B cell (primary cell): ENCODE data around the gene RBM39.

Experiments used
- CTCF ChIP-seq: fragments of 200-600 bp; IDR thresholded peaks from one replicate; pipeline ENCODE4 v1.8.0; 2022; ENCODE audit warnings: antibody characterized with exemption, mild to moderate bottlenecking
- EZH2 ChIP-seq: IDR thresholded peaks from 2 replicates; pipeline ENCODE4 v1.6.1; 2012; ENCODE audit warnings: borderline replicate concordance, low read depth, mild to moderate bottlenecking, moderate library complexity, low read length; ENCODE audit not compliant: insufficient read depth, poor library complexity, severe bottlenecking

GRCh38 chr20:35738410-35739179 lies 3.5 kb downstream of the RBM39 start:
- TF ChIP-seq CTCF (no peak), EZH2 (no peak)
